Parathyroid adenoma (tissue), 2 donors: Measurements from ENCODE around the gene ZNHIT3.

ENCODE experiments used
- H2AFZ ChIP-seq: fragments of 300-600 bp; sonication (generic); one replicate; pipeline ENCODE4 v1.7.0; 2017; ENCODE audit warnings: antibody characterized with exemption, mild to moderate bottlenecking
- H3K27ac ChIP-seq: fragments of 300-600 bp; sonication (generic); one replicate; pipeline ENCODE4 v1.7.0; 2017
- H3K27me3 ChIP-seq: fragments of 300-600 bp; sonication (generic); one replicate; pipeline ENCODE4 v1.7.0; 2017; ENCODE audit warnings: low read length; ENCODE audit not compliant: control insufficient read depth, insufficient read depth
- H3K36me3 ChIP-seq: fragments of 300-600 bp; sonication (generic); one replicate; pipeline ENCODE4 v1.7.0; 2017; ENCODE audit warnings: low read length; ENCODE audit not compliant: control insufficient read depth, insufficient read depth
- H3K4me1 ChIP-seq: fragments of 300-600 bp; sonication (generic); one replicate; pipeline ENCODE4 v1.7.0; 2017; ENCODE audit warnings: control low read depth
- H3K4me2 ChIP-seq: fragments of 300-600 bp; sonication (generic); one replicate; pipeline ENCODE4 v1.7.0; 2017; ENCODE audit warnings: low read length
- H3K4me3 ChIP-seq: fragments of 300-600 bp; sonication (generic); one replicate; pipeline ENCODE4 v1.7.0; 2017; ENCODE audit warnings: low read depth, low read length
- H3K79me2 ChIP-seq: fragments of 300-600 bp; sonication (generic); one replicate; pipeline ENCODE4 v1.7.0; 2017; ENCODE audit warnings: control low read depth
- H3K9ac ChIP-seq: fragments of 300-600 bp; sonication (generic); one replicate; pipeline ENCODE4 v1.7.0; 2017; ENCODE audit warnings: mild to moderate bottlenecking
- H3K9me3 ChIP-seq: fragments of 300-600 bp; sonication (generic); one replicate; pipeline ENCODE4 v1.7.0; 2017; ENCODE audit warnings: low read length; ENCODE audit not compliant: control insufficient read depth
- CTCF ChIP-seq: fragments of 300-600 bp; sonication (generic); IDR thresholded peaks from one replicate; pipeline ENCODE4 v1.7.0; 2017; ENCODE audit warnings: antibody characterized with exemption, mild to moderate bottlenecking
- donor health status: primary hyperparathyroidism.

Gene ZNHIT3

GRCh38 chr17:36525113-36525512 lies 38.6 kb downstream of the ZNHIT3 start:
- H3K9me3 ChIP-seq, result no peaks in the 10 kb centered on the region
- TF ChIP-seq CTCF, result no peak
- H3K4me1 ChIP-seq, result no peaks in the 10 kb centered on the region
- H2AFZ ChIP-seq, result no peak overlapping the region
- no peak overlapping the region for H3K4me2 ChIP-seq
- H3K27me3 ChIP-seq, result no peaks in the 10 kb centered on the region
- H3K79me2 ChIP-seq, result no peaks in the 10 kb centered on the region
- no peak overlapping the region for H3K27ac ChIP-seq
- H3K4me3 ChIP-seq, result no peak overlapping the region
- H3K9ac ChIP-seq, result no peak overlapping the region
- no peaks in the 10 kb centered on the region for H3K36me3 ChIP-seq

DNA sequence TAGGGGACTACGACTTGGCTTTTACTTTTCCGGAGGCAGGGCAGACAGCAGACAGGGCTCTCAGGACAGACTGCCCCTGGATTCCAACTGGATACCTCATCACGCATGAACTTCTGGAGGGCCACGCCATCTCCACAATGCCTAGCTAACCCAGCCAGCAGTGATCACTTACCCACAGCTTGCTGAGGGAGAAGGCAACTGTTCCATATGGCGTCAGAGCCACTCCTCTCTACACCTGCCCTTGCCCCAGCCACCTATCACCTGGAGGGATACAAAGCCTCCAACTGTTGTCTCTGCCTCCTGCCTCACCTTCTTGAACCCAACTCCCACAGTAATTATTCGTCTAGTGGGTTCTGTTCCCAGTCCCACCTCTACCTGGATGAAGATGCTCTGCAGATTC lies 39.4 kb downstream of the ZNHIT3 start:
- no peak overlapping the region for H3K9ac ChIP-seq
- H3K79me2 ChIP-seq, result no peaks in the 10 kb centered on the region
- no peaks in the 10 kb centered on the region for H3K9me3 ChIP-seq
- H3K4me2 ChIP-seq, result no peak overlapping the region
- no peak overlapping the region for H3K4me3 ChIP-seq
- TF ChIP-seq CTCF, result no peak
- H3K27ac ChIP-seq, result no peak overlapping the region
- no peaks in the 10 kb centered on the region for H3K36me3 ChIP-seq
- no peaks in the 10 kb centered on the region for H3K27me3 ChIP-seq
- no peaks in the 10 kb centered on the region for H3K4me1 ChIP-seq
- H2AFZ ChIP-seq, result no peak overlapping the region

DNA sequence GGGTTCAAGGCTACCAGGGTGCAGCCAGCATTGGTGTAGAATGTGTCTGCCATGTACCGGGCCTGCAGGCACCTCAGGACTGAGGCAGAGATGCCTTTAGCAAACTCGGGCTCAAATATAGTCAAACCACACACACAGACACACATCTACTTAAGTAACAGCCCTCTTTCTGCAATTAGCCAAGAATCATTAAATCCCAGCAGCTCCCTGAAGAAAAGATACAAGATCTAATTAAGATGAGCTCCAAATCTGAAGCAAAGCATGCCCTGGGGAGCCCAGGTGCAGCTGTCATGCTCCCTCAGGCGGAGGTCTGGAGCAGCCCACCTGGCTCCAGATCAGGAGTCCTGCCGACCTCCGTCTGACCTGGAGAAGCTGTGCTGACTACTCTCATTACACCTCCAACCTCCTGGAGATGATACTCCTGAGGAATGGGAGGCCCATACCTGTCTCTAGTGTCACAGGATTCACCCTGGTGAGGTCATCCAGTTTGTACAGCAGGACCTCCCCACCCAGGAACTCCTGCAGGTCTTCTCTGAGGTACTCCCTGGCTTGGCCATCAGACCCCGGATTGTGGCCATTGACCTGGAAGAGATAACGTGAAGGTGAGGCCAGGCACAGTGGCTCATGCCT lies 41.3 kb downstream of the ZNHIT3 start:
- Histone ChIP-seq H3K79me2 (no peaks in the 10 kb centered on the region), H3K27me3 (no peaks in the 10 kb centered on the region), H3K9me3 (no peaks in the 10 kb centered on the region), H3K9ac (no peak overlapping the region), H2AFZ (no peak overlapping the region), H3K27ac (no peak overlapping the region), H3K36me3 (no peaks in the 10 kb centered on the region), H3K4me2 (no peak overlapping the region), H3K4me1 (no peaks in the 10 kb centered on the region), H3K4me3 (no peak overlapping the region)
- no peak for TF ChIP-seq CTCF

DNA sequence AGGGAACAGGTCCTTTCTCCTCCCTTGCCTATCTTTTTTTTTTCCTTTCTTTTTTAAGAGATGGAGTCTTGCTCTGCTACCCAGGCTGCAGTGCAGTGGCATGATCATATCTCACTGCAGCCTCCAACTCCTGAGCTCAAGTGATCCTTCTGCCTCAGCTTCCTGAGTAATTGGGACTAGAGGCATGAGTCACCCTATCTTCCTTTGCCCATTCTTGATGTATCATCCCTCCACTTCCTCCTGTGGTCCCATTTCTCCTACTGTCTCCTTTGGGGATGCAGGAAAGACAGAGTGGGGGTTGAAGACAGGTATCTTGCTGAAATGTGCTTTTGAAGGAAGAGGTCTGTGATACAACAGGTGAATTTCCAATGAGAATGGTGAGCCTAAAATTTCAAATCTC lies 42.6 kb downstream of the ZNHIT3 start:
- Histone ChIP-seq H3K9me3 (no peaks in the 10 kb centered on the region), H3K4me3 (no peak overlapping the region), H3K27ac (no peak overlapping the region), H3K79me2 (no peaks in the 10 kb centered on the region), H3K4me2 (no peak overlapping the region), H3K27me3 (no peaks in the 10 kb centered on the region), H3K4me1 (no peaks in the 10 kb centered on the region), H3K36me3 (no peaks in the 10 kb centered on the region), H3K9ac (no peak overlapping the region), H2AFZ (no peak overlapping the region)
- TF ChIP-seq CTCF, result no peak

- Histone ChIP-seq H3K79me2 (peaks cover 3% of the 10 kb centered on the region), H3K4me3 (no peak overlapping the region), H3K9me3 (no peaks in the 10 kb centered on the region), H3K9ac (no peak overlapping the region), H3K27me3 (no peaks in the 10 kb centered on the region), H3K4me2 (no peak overlapping the region), H3K4me1 (peaks cover 5% of the 10 kb centered on the region), H3K27ac (no peak overlapping the region), H3K36me3 (no peaks in the 10 kb centered on the region), H2AFZ (no peak overlapping the region)
- TF ChIP-seq CTCF, result no peak
Measured at GRCh38 chr17:36532435-36532975, 46.0 kb downstream of the ZNHIT3 start.
